Esophagus squamous epithelium (tissue), 4 donors: ENCODE results near the gene BCAM.

ENCODE experiments used
- POLR2A ChIP-seq, 4 donors: fragments of 450-650 bp; IDR thresholded peaks; one replicate each; pipeline ENCODE4 v1.6.1; 2017; ENCODE audit warnings: antibody characterized with exemption in 4 of 4, mild to moderate bottlenecking in 4 of 4, moderate library complexity in 3 of 4
- TF ChIP-seq, protein P1 (sequence below), 6 experiments: fragments of 450-650 bp in 4 of 6; fragments of 200-600 bp in 2 of 6; sonication (generic) in 2 of 6; IDR thresholded peaks; one replicate each; pipeline ENCODE4 v1.5.1; 2016 to 2019; ENCODE audit warnings: antibody characterized with exemption in 6 of 6, mild to moderate bottlenecking in 4 of 6, moderate library complexity in 4 of 6

DNA sequence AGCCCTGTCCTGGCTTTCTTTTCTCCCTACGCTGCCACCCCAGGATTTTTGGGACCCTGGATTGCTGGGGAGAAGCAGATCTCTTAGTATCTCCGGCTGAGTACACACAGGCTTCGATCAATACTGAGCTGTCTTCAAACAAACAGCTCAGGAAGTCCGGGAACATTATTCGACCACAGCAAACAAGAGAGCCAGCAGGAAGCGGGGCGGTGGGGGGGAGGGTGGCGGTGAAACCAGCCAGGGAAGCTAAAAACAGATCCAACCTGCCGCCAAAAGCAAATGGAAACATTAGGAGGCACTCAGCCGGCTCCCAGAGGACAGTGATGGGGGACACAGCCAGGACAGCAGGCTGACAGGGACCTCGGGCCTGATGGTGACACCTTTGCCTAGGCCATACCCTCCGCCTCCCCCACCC, 12.2 kb upstream of the BCAM start:
- TF ChIP-seq, protein P1, sequence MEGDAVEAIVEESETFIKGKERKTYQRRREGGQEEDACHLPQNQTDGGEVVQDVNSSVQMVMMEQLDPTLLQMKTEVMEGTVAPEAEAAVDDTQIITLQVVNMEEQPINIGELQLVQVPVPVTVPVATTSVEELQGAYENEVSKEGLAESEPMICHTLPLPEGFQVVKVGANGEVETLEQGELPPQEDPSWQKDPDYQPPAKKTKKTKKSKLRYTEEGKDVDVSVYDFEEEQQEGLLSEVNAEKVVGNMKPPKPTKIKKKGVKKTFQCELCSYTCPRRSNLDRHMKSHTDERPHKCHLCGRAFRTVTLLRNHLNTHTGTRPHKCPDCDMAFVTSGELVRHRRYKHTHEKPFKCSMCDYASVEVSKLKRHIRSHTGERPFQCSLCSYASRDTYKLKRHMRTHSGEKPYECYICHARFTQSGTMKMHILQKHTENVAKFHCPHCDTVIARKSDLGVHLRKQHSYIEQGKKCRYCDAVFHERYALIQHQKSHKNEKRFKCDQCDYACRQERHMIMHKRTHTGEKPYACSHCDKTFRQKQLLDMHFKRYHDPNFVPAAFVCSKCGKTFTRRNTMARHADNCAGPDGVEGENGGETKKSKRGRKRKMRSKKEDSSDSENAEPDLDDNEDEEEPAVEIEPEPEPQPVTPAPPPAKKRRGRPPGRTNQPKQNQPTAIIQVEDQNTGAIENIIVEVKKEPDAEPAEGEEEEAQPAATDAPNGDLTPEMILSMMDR (IDR thresholded peaks at IDR 0.05): no peak
- no peak for TF ChIP-seq POLR2A (IDR thresholded peaks at IDR 0.05)
